ENCODE results near the gene NDUFS2. TPM values are rescaled to one million over a fixed set of nuclear protein-coding genes. Genes with fewer than 3 reads are reported as not detected.

NDUFS2 gene
- total RNA-seq, 2 donors from 2014 or later = 83.5 to 100.0 TPM

- no peaks in the 10 kb centered on the region for H3K4me1 ChIP-seq (ENCODE audit: control insufficient read depth, insufficient read depth, low read length)
- no peaks in the 10 kb centered on the region for H3K27me3 ChIP-seq (ENCODE audit: control insufficient read depth, insufficient read depth, low read length, poor library complexity, severe bottlenecking)
- no peak overlapping the region for H3K4me3 ChIP-seq (ENCODE audit: low read length)
- H3K9ac ChIP-seq (ENCODE audit: extremely low read depth, low read length, poor library complexity, severe bottlenecking) = no peak overlapping the region
- H3K36me3 Mint-ChIP-seq (ENCODE audit: low read depth) = peaks cover 47% of the 10 kb centered on the region
- no peak overlapping the region for H3K27ac Mint-ChIP-seq
- peaks cover 59% of the 10 kb centered on the region for H3K36me3 ChIP-seq (ENCODE audit: control insufficient read depth, insufficient read depth, low read length)
- H3K9me3 ChIP-seq (ENCODE audit: control insufficient read depth, low read length) = no peaks in the 10 kb centered on the region
- no peaks in the 10 kb centered on the region for H3K27me3 Mint-ChIP-seq (ENCODE audit: insufficient read depth)
- no peak for DNase-seq
- H3K27ac ChIP-seq (ENCODE audit: low read depth, low read length) = no peak overlapping the region
- TF ChIP-seq CTCF (conservative IDR thresholded peaks at IDR 0.05) = no peak
- WGBS, 2 experiments (ENCODE audit: insufficient coverage in 1 of 2, insufficient read length in 1 of 2) = 78 to 100% methylated on average over 1 of the region's 1 CpG
- H3K4me3 Mint-ChIP-seq = no peak overlapping the region
- H3K4me1 Mint-ChIP-seq = peaks cover 6% of the 10 kb centered on the region
- no peaks in the 10 kb centered on the region for H3K9me3 Mint-ChIP-seq
These were observed 29.8 kb upstream of the NDUFS2 start for GRCh38 chr1:161172349-161172748.

- no peak for TF ChIP-seq CTCF (conservative IDR thresholded peaks at IDR 0.05)
- peaks cover 47% of the 10 kb centered on the region for H3K36me3 Mint-ChIP-seq (ENCODE audit: low read depth)
- H3K9me3 Mint-ChIP-seq = no peaks in the 10 kb centered on the region
- H3K27ac Mint-ChIP-seq = no peak overlapping the region
- no peaks in the 10 kb centered on the region for H3K4me1 ChIP-seq (ENCODE audit: control insufficient read depth, insufficient read depth, low read length)
- peaks cover 59% of the 10 kb centered on the region for H3K36me3 ChIP-seq (ENCODE audit: control insufficient read depth, insufficient read depth, low read length)
- H3K4me3 Mint-ChIP-seq = no peak overlapping the region
- no peak overlapping the region for H3K9ac ChIP-seq (ENCODE audit: extremely low read depth, low read length, poor library complexity, severe bottlenecking)
- no peak overlapping the region for H3K4me3 ChIP-seq (ENCODE audit: low read length)
- no peaks in the 10 kb centered on the region for H3K9me3 ChIP-seq (ENCODE audit: control insufficient read depth, low read length)
- H3K27me3 Mint-ChIP-seq (ENCODE audit: insufficient read depth) = no peaks in the 10 kb centered on the region
- peaks cover 9% of the 10 kb centered on the region for H3K4me1 Mint-ChIP-seq
- whole genome bisulfite sequencing, 2 experiments (ENCODE audit: insufficient coverage in 1 of 2, insufficient read length in 1 of 2) = 83 to 88% methylated on average over 2 to 4 of the region's 4 CpGs
- no peak overlapping the region for H3K27ac ChIP-seq (ENCODE audit: low read depth, low read length)
- no peak for DNase-seq
- H3K27me3 ChIP-seq (ENCODE audit: control insufficient read depth, insufficient read depth, low read length, poor library complexity, severe bottlenecking) = no peaks in the 10 kb centered on the region
These were observed 29.3 kb upstream of the NDUFS2 start for GRCh38 chr1:161172776-161173376.

- Mint-ChIP-seq H3K4me1 (peaks cover 14% of the 10 kb centered on the region), H3K27ac (no peak overlapping the region)
These were observed 28.5 kb upstream of the NDUFS2 start for GRCh38 chr1:161173711-161174110.

More at GRCh38 chr1:161173711-161174110, 28.5 kb upstream of the NDUFS2 start:
- 96 to 97% methylated on average over 5 to 11 of the region's 11 CpGs for WGBS, 2 experiments (ENCODE audit: insufficient coverage in 1 of 2, insufficient read length in 1 of 2)
- peaks cover 47% of the 10 kb centered on the region for H3K36me3 Mint-ChIP-seq (ENCODE audit: low read depth)
- Histone ChIP-seq H3K4me3 (ENCODE audit: low read length) (no peak overlapping the region), H3K27me3 (ENCODE audit: control insufficient read depth, insufficient read depth, low read length, poor library complexity, severe bottlenecking) (no peaks in the 10 kb centered on the region), H3K36me3 (ENCODE audit: control insufficient read depth, insufficient read depth, low read length) (peaks cover 58% of the 10 kb centered on the region), H3K9me3 (ENCODE audit: control insufficient read depth, low read length) (no peaks in the 10 kb centered on the region), H3K27ac (ENCODE audit: low read depth, low read length) (no peak overlapping the region), H3K4me1 (ENCODE audit: control insufficient read depth, insufficient read depth, low read length) (peaks cover 4% of the 10 kb centered on the region), H3K9ac (ENCODE audit: extremely low read depth, low read length, poor library complexity, severe bottlenecking) (no peak overlapping the region)
- H3K9me3 Mint-ChIP-seq = no peaks in the 10 kb centered on the region
- H3K27me3 Mint-ChIP-seq (ENCODE audit: insufficient read depth) = no peaks in the 10 kb centered on the region
- no peak overlapping the region for H3K4me3 Mint-ChIP-seq
- TF ChIP-seq CTCF (conservative IDR thresholded peaks at IDR 0.05) = no peak
- no peak for DNase-seq
